HCT116 (cell line): ENCODE measurements around the gene NPTX1. TPM values are rescaled to one million over a fixed set of nuclear protein-coding genes. Genes with fewer than 3 reads are reported as not detected.

ENCODE experiments used
- ATAC-seq: fragments of 200-7000 bp; cut with Tn5 transposase; 2 replicates; pipeline ENCODE4 v1.9.1; 2020; ENCODE audit warnings: mild to moderate bottlenecking, moderate library complexity
- BruUV-seq: library from RNA; stranded (reverse); fragments of 400-500 nt; replicated peaks from 2 replicates; lab custom pipeline; 2021; lab: Mats Ljungman, UMichigan
- CTCF ChIA-PET: fragments of 300-600 bp; sonication (Branson Sonifier 250); formaldehyde crosslinking; loops from one replicate; lab custom pipeline; 2021; ENCODE audit warnings: antibody characterized with exemption; lab: Charles Lee
- POLR2A ChIA-PET: fragments of 300-600, 350-600 bp; sonication (Branson Sonifier 250); formaldehyde crosslinking; loops from one replicate; lab custom pipeline; 2021; ENCODE audit warnings: antibody characterized with exemption; lab: Charles Lee
- RAD21 ChIA-PET, 2 experiments: fragments of 300-600 bp; sonication (Branson Sonifier 250); formaldehyde crosslinking; loops; one replicate each; lab custom pipeline; 2023; ENCODE audit warnings: low total read pairs in 2 of 2; ENCODE audit not compliant: uncharacterized antibody in 2 of 2, unreplicated experiment in 2 of 2, low non-redundant PET in 1 of 2; lab: Charles Lee
- DNase-seq: peaks from one replicate; pipeline ENCODE4 v3.0.0-alpha.2; 2010; ENCODE audit warnings: low read depth, low spot score
- H2AFZ ChIP-seq: fragments of 200-600 bp; shearing (Covaris generic), sonication (generic); 2 replicates; pipeline ENCODE4 v1.6.1; 2017; ENCODE audit warnings: low read depth, mixed run types, mixed read lengths, antibody characterized with exemption, low read length; ENCODE audit not compliant: poor library complexity, severe bottlenecking
- H3K27ac ChIP-seq: 2 replicates; pipeline ENCODE4 v1.5.1; 2012; ENCODE audit warnings: low read depth, low read length
- H3K27me3 ChIP-seq: fragments of 200-600 bp; sonication (generic); 2 replicates; pipeline ENCODE4 v1.6.1; 2016; ENCODE audit warnings: mixed run types, low read length, mixed read lengths; ENCODE audit not compliant: insufficient read depth
- H3K36me3 ChIP-seq, 2 experiments: fragments of 200-500 bp in 1 of 2; fragments of 200-600 bp in 1 of 2; sonication (Bioruptor generic) in 1 of 2; sonication (generic) in 1 of 2; 2 replicates each; pipeline versions ENCODE4 v1.5.1 to v1.6.1; 2014 to 2016; ENCODE audit warnings: low read length in 2 of 2, inconsistent platforms in 1 of 2, mixed read lengths in 1 of 2, mixed run types in 1 of 2; ENCODE audit not compliant: insufficient read depth in 2 of 2, control insufficient read depth in 1 of 2
- H3K4me1 ChIP-seq, 2 experiments: fragments of 200-600 bp in 1 of 2; sonication (generic) in 1 of 2; 2 replicates each; pipeline versions ENCODE4 v1.5.1 to v1.6.1; 2012 to 2017; ENCODE audit warnings: low read length in 2 of 2, inconsistent platforms in 1 of 2, mild to moderate bottlenecking in 1 of 2, mixed read lengths in 1 of 2, mixed run types in 1 of 2, moderate library complexity in 1 of 2; ENCODE audit not compliant: insufficient read depth in 2 of 2, control insufficient read depth in 1 of 2
- H3K4me2 ChIP-seq: fragments of 200-600 bp; sonication (generic); 2 replicates; pipeline ENCODE4 v1.6.1; 2017; ENCODE audit warnings: mixed run types, low read length, mixed read lengths
- H3K4me3 ChIP-seq, 2 experiments: fragments of 200-600 bp in 1 of 2; sonication (generic) in 1 of 2; replicated peaks in 1 of 2; 2 replicates each; pipeline ENCODE4 v1.5.1; 2011 to 2016; ENCODE audit warnings: low read length in 2 of 2, control low read depth in 1 of 2, low read depth in 1 of 2, mild to moderate bottlenecking in 1 of 2, mixed read lengths in 1 of 2, mixed run types in 1 of 2
- H3K79me2 ChIP-seq: fragments of 200-600 bp; sonication (generic); 2 replicates; pipeline ENCODE4 v1.6.1; 2017; ENCODE audit warnings: mild to moderate bottlenecking, mixed run types, low read length, moderate library complexity, mixed read lengths; ENCODE audit not compliant: insufficient read depth
- H3K9ac ChIP-seq: fragments of 200-600 bp; sonication (generic); 2 replicates; pipeline ENCODE4 v1.6.1; 2016; ENCODE audit warnings: low read length, mixed read lengths
- H3K9me2 ChIP-seq: fragments of 200-600 bp; sonication (generic), shearing (Covaris generic); 2 replicates; pipeline ENCODE4 v1.6.1; 2017; ENCODE audit warnings: mixed run types, mild to moderate bottlenecking, moderate library complexity; ENCODE audit not compliant: insufficient read depth
- H3K9me3 ChIP-seq, 2 experiments: fragments of 200-500 bp in 1 of 2; fragments of 200-600 bp in 1 of 2; sonication (Bioruptor generic) in 1 of 2; sonication (generic) in 1 of 2; 2 replicates each; pipeline ENCODE4 v1.6.1; 2014 to 2017; ENCODE audit warnings: low read length in 2 of 2, mixed read lengths in 2 of 2, inconsistent platforms in 1 of 2, low read depth in 1 of 2, mild to moderate bottlenecking in 1 of 2, mixed run types in 1 of 2, moderate library complexity in 1 of 2; ENCODE audit not compliant: control insufficient read depth in 1 of 2, insufficient read depth in 1 of 2
- H4K20me1 ChIP-seq: fragments of 200-600 bp; sonication (generic), shearing (Covaris generic); 2 replicates; pipeline ENCODE4 v1.6.1; 2017; ENCODE audit warnings: mixed run types, mild to moderate bottlenecking, moderate library complexity; ENCODE audit not compliant: insufficient read depth
- ATF3 ChIP-seq: IDR thresholded peaks from 2 replicates; pipeline ENCODE4 v1.6.1; 2012
- CBX3 ChIP-seq: IDR thresholded peaks from 2 replicates; pipeline ENCODE4 v1.6.1; 2012; ENCODE audit warnings: low read depth
- CEBPB ChIP-seq: IDR thresholded peaks from 2 replicates; pipeline ENCODE4 v1.6.1; 2012; ENCODE audit warnings: low read depth
- CTCF ChIP-seq, 3 experiments: fragments of 200-600 bp in 1 of 3; sonication (generic) in 1 of 3; IDR thresholded peaks in 2 of 3; conservative IDR thresholded peaks in 1 of 3; 2 replicates each; pipeline ENCODE4 v1.5.1; 2012 to 2017; ENCODE audit warnings: low read depth in 2 of 3, low read length in 2 of 3, antibody characterized with exemption in 1 of 3, borderline replicate concordance in 1 of 3, control low read depth in 1 of 3, mild to moderate bottlenecking in 1 of 3, mixed read lengths in 1 of 3, mixed run types in 1 of 3, moderate library complexity in 1 of 3; ENCODE audit not compliant: insufficient read depth in 1 of 3
- ELF1 ChIP-seq: IDR thresholded peaks from 2 replicates; pipeline ENCODE4 v1.6.1; 2012; ENCODE audit warnings: low read depth, borderline replicate concordance
- EZH2 ChIP-seq: fragments of 200-600 bp; sonication (generic); IDR thresholded peaks from 2 replicates; pipeline ENCODE4 v1.6.1; 2017; ENCODE audit warnings: antibody characterized with exemption, mixed run types
- EZH2phosphoT487 ChIP-seq: fragments of 200-600 bp; IDR thresholded peaks from 2 replicates; pipeline ENCODE4 v1.6.1; 2018; ENCODE audit warnings: antibody characterized with exemption, borderline replicate concordance
- POLR2A ChIP-seq: IDR thresholded peaks from 2 replicates; pipeline ENCODE4 v1.7.0; 2011; ENCODE audit warnings: borderline replicate concordance; ENCODE audit not compliant: insufficient read depth, insufficient read length; ENCODE audit errors: extremely low read depth
- POLR2AphosphoS5 ChIP-seq: IDR thresholded peaks from 2 replicates; pipeline ENCODE4 v1.6.1; 2011; ENCODE audit warnings: mild to moderate bottlenecking, low read depth, low read length, moderate library complexity
- REST ChIP-seq: IDR thresholded peaks from 2 replicates; pipeline ENCODE4 v1.6.1; 2012; ENCODE audit warnings: low read depth
- SIN3A ChIP-seq: IDR thresholded peaks from 2 replicates; pipeline ENCODE4 v1.6.1; 2012; ENCODE audit warnings: low read depth
- ZFX ChIP-seq: fragments of 450-650 bp; IDR thresholded peaks from 2 replicates; pipeline ENCODE4 v1.6.1; 2017
- ZNF274 ChIP-seq: fragments of 200-500 bp; sonication (Bioruptor generic); IDR thresholded peaks from 2 replicates; pipeline ENCODE4 v1.6.1; 2014; ENCODE audit warnings: mild to moderate bottlenecking, low read depth, low read length, inconsistent platforms
- intact Hi-C: fragments of 100-400 bp; cut with micrococcal nuclease; formaldehyde crosslinking; loops from 2 replicates; pipeline ENCODE4 v1.10.0; 2022
- total RNA-seq: library from RNA; stranded (reverse); gene quantifications from one replicate; pipeline ENCODE4 v1.2.1, GENCODE V29; 2021; ENCODE audit not compliant: unreplicated experiment

Gene NPTX1
- total RNA-seq, 1 experiment from 2014 or later = 0.15 TPM

GRCh38 chr17:80455784-80456183 lies 20.6 kb downstream of the NPTX1 start:
- no peaks in the 10 kb centered on the region for H4K20me1 ChIP-seq
- H3K4me1 ChIP-seq = peaks cover 11 to 40% of the 10 kb centered on the region in 2 experiments; a peak in 3 of 4 replicates
- RAD21 ChIA-PET = no interaction called here
- H3K9me2 ChIP-seq = no peaks in the 10 kb centered on the region
- ATAC-seq = no peak
- no peaks in the 10 kb centered on the region for H3K27me3 ChIP-seq
- no peaks in the 10 kb centered on the region for H3K79me2 ChIP-seq
- CTCF ChIA-PET = no interaction called here
- no peak for DNase-seq
- TF ChIP-seq CBX3 (no peak), POLR2A (no peak), ELF1 (no peak), ATF3 (no peak), ZNF274 (no peak), CEBPB (no peak), ZFX (no peak), CTCF (IDR thresholded peaks at IDR 0.05 in 2 of 3, conservative IDR thresholded peaks at IDR 0.05 in 1 of 3; ENCODE audit: borderline replicate concordance in 1 of 3, insufficient read depth in 1 of 3, low read depth in 2 of 3, low read length in 2 of 3) (no peak), SIN3A (no peak), POLR2AphosphoS5 (no peak), EZH2phosphoT487 (no peak), REST (no peak), EZH2 (no peak)
- no peak overlapping the region for H2AFZ ChIP-seq
- no peaks in the 10 kb centered on the region for H3K9me3 ChIP-seq
- intact Hi-C loops = loop anchor here (10.0 kb wide), 2 partner anchors 119 to 439 kb away; no protein-coding TSS in a partner anchor
- POLR2A ChIA-PET = interaction anchor here (1.5 kb wide), 1 partner anchor 10 kb away, joined by 5 read pairs; no protein-coding TSS in a partner anchor
- peak overlapping the region; percentile 78 to 82 for H3K4me3 ChIP-seq
- peak overlapping the region; percentile 99 for H3K9ac ChIP-seq
- BruUV-seq = no TSS peak
- H3K4me2 ChIP-seq = peak overlapping the region; percentile 84
- H3K36me3 ChIP-seq = no peaks in the 10 kb centered on the region
- H3K27ac ChIP-seq = peak overlapping the region; percentile 91; the same call in 1 of the 2 replicates
